K562 (cell line): ENCODE results near the gene CD68. TPM values are rescaled to one million over a fixed set of nuclear protein-coding genes. Genes with fewer than 3 reads are reported as not detected.
A peak's percentile ranks its signal among the peaks of the same experiment; 100 is the strongest.

ENCODE experiments used
- ATAC-seq: fragments of 200-7000 bp; cut with Tn5 transposase; 3 replicates; pipeline ENCODE4 v1.9.1; 2020; ENCODE audit warnings: moderate library complexity
- BruUV-seq: library from RNA; stranded (reverse); fragments of 400-500 nt; replicated peaks from 2 replicates; lab custom pipeline; 2021; lab: Mats Ljungman, UMichigan
- CTCF ChIA-PET: fragments of 300-600 bp; formaldehyde crosslinking; extraction: SDS; loops from one replicate; lab custom pipeline; 2021; ENCODE audit warnings: low intra/inter-chr PET ratio; lab: Yijun Ruan, JAX
- POLR2A ChIA-PET: fragments of 300-600, 350-650 bp; sonication (Branson Sonifier 250); formaldehyde crosslinking; extraction: SDS; loops from one replicate; lab custom pipeline; 2021; ENCODE audit warnings: antibody characterized with exemption, inconsistent platforms; lab: Yijun Ruan, JAX
- DNase-seq, 4 experiments: peaks; one replicate each; pipeline versions ENCODE4 v3.0.0 to v3.0.0-alpha.2; 2011 to 2018; ENCODE audit warnings: low spot score in 3 of 4, mixed read lengths in 3 of 4; ENCODE audit errors: extremely low read depth in 1 of 4
- FAIRE-seq: peaks from 2 replicates; lab custom pipeline; 2011; peaks lifted over from hg19 to GRCh38; lab: Jason Lieb, UNC
- H2AFZ ChIP-seq: 2 replicates; pipeline ENCODE4 v1.6.0; 2011; ENCODE audit warnings: low read depth, low read length, control low read depth, inconsistent platforms
- H3K27ac ChIP-seq: fragments of 200-600 bp; 3 replicates; pipeline ENCODE4 v1.8.0; 2011; ENCODE audit warnings: low read depth, mild to moderate bottlenecking, control low read depth, inconsistent platforms, low read length, moderate library complexity, mixed read lengths; ENCODE audit errors: extremely low read depth
- H3K27me3 ChIP-seq, 2 experiments: fragments of 300-600 bp in 1 of 2; 2 replicates in 1 of 2; 3 replicates in 1 of 2; pipeline versions ENCODE4 v1.6.0 to v1.8.0; 2011; ENCODE audit warnings: inconsistent platforms in 2 of 2, low read length in 2 of 2, mild to moderate bottlenecking in 1 of 2, mixed read lengths in 1 of 2, moderate library complexity in 1 of 2; ENCODE audit not compliant: control insufficient read depth in 2 of 2, insufficient read depth in 2 of 2
- H3K36me3 ChIP-seq: fragments of 300-600 bp; 3 replicates; pipeline ENCODE4 v1.8.0; 2011; ENCODE audit warnings: mild to moderate bottlenecking, low read length, inconsistent platforms; ENCODE audit not compliant: control insufficient read depth, insufficient read depth
- H3K4me1 ChIP-seq, 2 experiments: fragments of 200-600 bp in 1 of 2; replicated peaks in 1 of 2; 2 replicates in 1 of 2; 3 replicates in 1 of 2; pipeline versions ENCODE4 v1.5.1 to v1.8.0; 2011; ENCODE audit warnings: inconsistent platforms in 2 of 2, low read length in 2 of 2, mild to moderate bottlenecking in 1 of 2, mixed read lengths in 1 of 2, moderate library complexity in 1 of 2; ENCODE audit not compliant: control insufficient read depth in 2 of 2, insufficient read depth in 2 of 2
- H3K4me2 ChIP-seq: 2 replicates; pipeline ENCODE4 v1.6.1; 2011; ENCODE audit warnings: low read length, control low read depth, inconsistent platforms, mixed read lengths; ENCODE audit not compliant: insufficient read depth
- H3K4me3 ChIP-seq: fragments of 200-600 bp; sonication (generic), shearing (Covaris generic); 2 replicates; pipeline ENCODE4 v1.5.1; 2016; ENCODE audit warnings: control low read depth, inconsistent platforms
- H3K79me2 ChIP-seq: fragments of 200-600 bp; 3 replicates; pipeline ENCODE4 v1.8.0; 2011; ENCODE audit warnings: low read length, inconsistent platforms; ENCODE audit not compliant: control insufficient read depth, insufficient read depth
- H3K9ac ChIP-seq, 2 experiments: 2 replicates each; pipeline versions ENCODE4 v1.6.0 to v1.6.1; 2011; ENCODE audit warnings: low read depth in 2 of 2, low read length in 2 of 2, control low read depth in 1 of 2, inconsistent platforms in 1 of 2, mild to moderate bottlenecking in 1 of 2, mixed read lengths in 1 of 2; ENCODE audit not compliant: insufficient read depth in 1 of 2
- H3K9me1 ChIP-seq: one replicate; pipeline ENCODE4 v1.6.0; 2011; ENCODE audit warnings: inconsistent platforms, mild to moderate bottlenecking, low read length, moderate library complexity; ENCODE audit not compliant: control insufficient read depth, insufficient read depth
- H3K9me3 ChIP-seq: replicated peaks from 2 replicates; pipeline ENCODE4 v1.5.1; 2011; ENCODE audit warnings: low read depth, low read length, inconsistent platforms; ENCODE audit not compliant: control insufficient read depth, insufficient read depth
- H4K20me1 ChIP-seq: replicated peaks from 2 replicates; pipeline ENCODE4 v1.6.1; 2011; ENCODE audit warnings: low read length, inconsistent platforms, mixed read lengths; ENCODE audit not compliant: control insufficient read depth, insufficient read depth
- ELF4 ChIP-seq: fragments of 450-650 bp; formaldehyde crosslinking; IDR thresholded peaks from 2 replicates; pipeline ENCODE4 v1.4.0; 2022; ENCODE audit warnings: missing genetic modification characterization
- HDAC1 ChIP-seq, 2 experiments: fragments of 450-650 bp; IDR thresholded peaks; 2 replicates each; pipeline ENCODE4 v1.6.1; 2016 to 2017; ENCODE audit warnings: inconsistent platforms in 1 of 2, mild to moderate bottlenecking in 1 of 2, moderate library complexity in 1 of 2
- HOXB6 ChIP-seq: fragments of 250-450 bp; sonication (Bioruptor Pico); IDR thresholded peaks from 2 replicates; pipeline ENCODE4 v1.5.1; 2022; ENCODE audit warnings: mild to moderate bottlenecking, borderline replicate concordance
- IFI16 ChIP-seq: fragments of 250-450 bp; sonication (Bioruptor Pico); IDR thresholded peaks from 2 replicates; pipeline ENCODE4 v2.1.2; 2022; ENCODE audit warnings: mild to moderate bottlenecking, inconsistent platforms
- SLC30A9 ChIP-seq: fragments of 250-450 bp; sonication (Bioruptor Pico); IDR thresholded peaks from 2 replicates; pipeline ENCODE4 v1.8.0; 2022; ENCODE audit warnings: mild to moderate bottlenecking, moderate library complexity
- ZNF121 ChIP-seq: sonication (generic); formaldehyde crosslinking; conservative IDR thresholded peaks from 2 replicates; pipeline ENCODE4 v1.8.0; 2022; ENCODE audit warnings: missing genetic modification reagents
- ZNF696 ChIP-seq: fragments of 250-450 bp; sonication (Bioruptor Pico); conservative IDR thresholded peaks from 2 replicates; pipeline ENCODE4 v1.4.0; 2020; ENCODE audit warnings: mild to moderate bottlenecking, moderate library complexity
- WGBS: fragments of 100-300 bp; shearing (Covaris generic); methylation state at CpG from one replicate; pipeline ENCODE4 v1.1.6; 2016; ENCODE audit warnings: low coverage, mixed read lengths; ENCODE audit not compliant: insufficient coverage; ENCODE audit errors: missing lambda C conversion rate; 5-methylcytosine and 5-hydroxymethylcytosine counted together
- in situ Hi-C: fragments of 300-500 bp; cut with MboI; formaldehyde crosslinking; loops from 4 replicates; pipeline ENCODE4 v1.15.0; 2018; ENCODE audit warnings: inconsistent platforms, mixed read lengths
- intact Hi-C: fragments of 100-400 bp; cut with micrococcal nuclease; formaldehyde crosslinking; loops from 2 replicates; pipeline ENCODE4 v1.14.2; 2022
- polyA plus RNA-seq, 8 experiments: library from polyadenylated mRNA; depleted of rRNA in 4 of 8; stranded (reverse) in 5 of 8; unstranded in 3 of 8; fragments of >200 nt; fragmentation: Nextera tagmentation in 2 of 8; fragmentation: Illumina TruSeq in 1 of 8; extraction: Ambion mirVana in 2 of 8; extraction: Trizol in 1 of 8; gene quantifications; 2 replicates each; pipeline versions ENCODE4 v1.2.1 to v1.2.3, GENCODE V29; 2011 to 2014; ENCODE audit warnings: inconsistent platforms in 1 of 8, missing spikeins in 1 of 8
- total RNA-seq, 7 experiments: library from RNA; depleted of rRNA in 6 of 7; stranded (reverse); fragments of >200 nt in 6 of 7; fragmentation: Illumina TruSeq in 2 of 7; extraction: Trizol in 2 of 7; gene quantifications; 2 replicates each; pipeline versions ENCODE4 v1.2.1 to v1.2.3, GENCODE V29; 2011 to 2021; ENCODE audit warnings: low replicate concordance in 1 of 7
- TF ChIP-seq, protein P1 (sequence below): fragments of 450-650 bp; IDR thresholded peaks from 2 replicates; pipeline ENCODE4 v1.6.1; 2016
- TF ChIP-seq, protein P2 (sequence below): sonication (generic); formaldehyde crosslinking; IDR thresholded peaks from 2 replicates; pipeline ENCODE4 v1.8.1; 2023; ENCODE audit warnings: mild to moderate bottlenecking, missing genetic modification reagents

Gene CD68
- total and polyA plus RNA-seq, 9 of the 15 experiments (the other 6 are each of a cell fraction or from before 2014, with no cell fraction given) = 28.2 to 89.8 (median 37.7) TPM

DNA sequence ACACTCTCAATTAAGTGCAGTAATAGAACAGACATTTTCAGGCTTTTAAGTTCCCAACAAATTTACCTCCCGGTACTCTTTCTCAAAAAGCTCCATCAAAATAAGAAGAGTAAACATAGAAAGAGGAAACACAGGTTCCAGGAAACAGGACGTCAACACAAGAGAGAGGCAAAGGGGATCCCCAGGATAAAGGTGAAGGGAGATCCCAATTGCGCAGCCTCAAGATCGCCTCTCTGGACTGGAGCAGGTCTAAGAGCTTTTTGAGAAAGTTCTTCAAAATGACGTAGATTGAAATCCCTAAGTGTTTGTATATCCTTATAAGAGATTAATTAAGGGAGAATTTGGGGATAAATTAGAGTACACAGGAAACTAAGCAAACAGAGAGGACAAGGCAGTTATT, 39.2 kb downstream of the CD68 start (continued):
- no peak for TF ChIP-seq IFI16 (CRISPR knock-in tag)
- TF ChIP-seq HOXB6 = no peak
- TF ChIP-seq SLC30A9 (CRISPR knock-in tag) = no peak
- TF ChIP-seq ZNF696 (CRISPR knock-in tag) = no peak
- TF ChIP-seq, protein P1, sequence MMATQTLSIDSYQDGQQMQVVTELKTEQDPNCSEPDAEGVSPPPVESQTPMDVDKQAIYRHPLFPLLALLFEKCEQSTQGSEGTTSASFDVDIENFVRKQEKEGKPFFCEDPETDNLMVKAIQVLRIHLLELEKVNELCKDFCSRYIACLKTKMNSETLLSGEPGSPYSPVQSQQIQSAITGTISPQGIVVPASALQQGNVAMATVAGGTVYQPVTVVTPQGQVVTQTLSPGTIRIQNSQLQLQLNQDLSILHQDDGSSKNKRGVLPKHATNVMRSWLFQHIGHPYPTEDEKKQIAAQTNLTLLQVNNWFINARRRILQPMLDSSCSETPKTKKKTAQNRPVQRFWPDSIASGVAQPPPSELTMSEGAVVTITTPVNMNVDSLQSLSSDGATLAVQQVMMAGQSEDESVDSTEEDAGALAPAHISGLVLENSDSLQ = no peak

DNA sequence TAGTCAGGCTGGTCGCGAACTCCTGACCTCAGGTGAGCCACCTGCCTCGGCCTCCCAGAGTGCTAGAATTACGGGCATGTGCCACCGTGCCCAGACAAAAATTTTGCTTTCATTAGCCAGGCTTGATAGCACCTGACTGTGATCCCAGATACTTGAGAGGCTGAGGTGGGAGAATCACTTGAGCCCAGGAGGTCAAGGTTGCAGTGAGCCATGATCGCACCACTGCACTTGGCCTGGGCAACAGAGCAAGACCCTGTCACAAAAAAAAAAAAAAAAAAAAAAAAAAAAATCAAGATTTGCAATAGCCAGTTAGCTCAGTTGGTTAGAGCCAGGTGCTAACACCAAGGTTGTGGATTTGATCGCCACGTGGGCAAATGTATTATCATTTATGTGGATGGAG, 41.4 kb downstream of the CD68 start:
- Histone ChIP-seq H3K79me2 (no peaks in the 10 kb centered on the region), H3K36me3 (no peaks in the 10 kb centered on the region), H3K27me3 (no peaks in the 10 kb centered on the region), H2AFZ (no peak overlapping the region), H3K9ac (no peak overlapping the region), H3K4me2 (no peak overlapping the region), H3K9me3 (no peaks in the 10 kb centered on the region), H3K4me3 (no peak overlapping the region), H4K20me1 (no peaks in the 10 kb centered on the region)
- in situ Hi-C loops (no loop called here), intact Hi-C loops (no loop called here)
- FAIRE-seq = no peak
- WGBS = 75% methylated on average over 6 of the region's 8 CpGs
- no peak for ATAC-seq
- POLR2A ChIA-PET = interaction anchor here (1.0 to 1.5 kb wide), 3 partner anchors 21 to 67 kb away, joined by 4 to 5 read pairs (median 5); partner anchors contain the start of gene TP53
- BruUV-seq = no TSS peak
- TF ChIP-seq, protein P2, sequence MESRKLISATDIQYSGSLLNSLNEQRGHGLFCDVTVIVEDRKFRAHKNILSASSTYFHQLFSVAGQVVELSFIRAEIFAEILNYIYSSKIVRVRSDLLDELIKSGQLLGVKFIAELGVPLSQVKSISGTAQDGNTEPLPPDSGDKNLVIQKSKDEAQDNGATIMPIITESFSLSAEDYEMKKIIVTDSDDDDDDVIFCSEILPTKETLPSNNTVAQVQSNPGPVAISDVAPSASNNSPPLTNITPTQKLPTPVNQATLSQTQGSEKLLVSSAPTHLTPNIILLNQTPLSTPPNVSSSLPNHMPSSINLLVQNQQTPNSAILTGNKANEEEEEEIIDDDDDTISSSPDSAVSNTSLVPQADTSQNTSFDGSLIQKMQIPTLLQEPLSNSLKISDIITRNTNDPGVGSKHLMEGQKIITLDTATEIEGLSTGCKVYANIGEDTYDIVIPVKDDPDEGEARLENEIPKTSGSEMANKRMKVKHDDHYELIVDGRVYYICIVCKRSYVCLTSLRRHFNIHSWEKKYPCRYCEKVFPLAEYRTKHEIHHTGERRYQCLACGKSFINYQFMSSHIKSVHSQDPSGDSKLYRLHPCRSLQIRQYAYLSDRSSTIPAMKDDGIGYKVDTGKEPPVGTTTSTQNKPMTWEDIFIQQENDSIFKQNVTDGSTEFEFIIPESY = no peak
- peak; percentile 90 for TF ChIP-seq ZNF121 (CRISPR knock-in tag)
- no peak for TF ChIP-seq HDAC1 (IDR thresholded peaks at IDR 0.05)
- TF ChIP-seq ELF4 = no peak
- TF ChIP-seq, all 486 proteins: peak for 1
- no peak for DNase-seq
- Histone ChIP-seq H3K27ac (no peak overlapping the region), H3K4me1 (peaks cover 0 to 3% of the 10 kb centered on the region in 2 experiments; a peak in 1 of 5 replicates), H3K9me1 (no peaks in the 10 kb centered on the region)
- CTCF ChIA-PET = no interaction called here
